ENCODE measurements around the gene DEPDC1B.
"Not testable (repeated sequence)": the region's sequence is repeated elsewhere in the genome, so short reads cannot be mapped to it uniquely, and the experiment has no call there.

Gene DEPDC1B

GRCh38 chr5:60586307-60586901 is 113.6 kb downstream of the DEPDC1B start:
- DNase-seq (ENCODE audit: low read depth in 2 of 2, low spot score in 1 of 2): no peak

GRCh38 chr5:60585618-60586017 is 114.3 kb downstream of the DEPDC1B start:
- no peak for DNase-seq (ENCODE audit: low read depth in 2 of 2, low spot score in 1 of 2)

- DNase-seq (ENCODE audit: low read depth in 2 of 2, low spot score in 1 of 2): no peak
These were observed 115.7 kb downstream of the DEPDC1B start for GRCh38 chr5:60584304-60584703.

DNA sequence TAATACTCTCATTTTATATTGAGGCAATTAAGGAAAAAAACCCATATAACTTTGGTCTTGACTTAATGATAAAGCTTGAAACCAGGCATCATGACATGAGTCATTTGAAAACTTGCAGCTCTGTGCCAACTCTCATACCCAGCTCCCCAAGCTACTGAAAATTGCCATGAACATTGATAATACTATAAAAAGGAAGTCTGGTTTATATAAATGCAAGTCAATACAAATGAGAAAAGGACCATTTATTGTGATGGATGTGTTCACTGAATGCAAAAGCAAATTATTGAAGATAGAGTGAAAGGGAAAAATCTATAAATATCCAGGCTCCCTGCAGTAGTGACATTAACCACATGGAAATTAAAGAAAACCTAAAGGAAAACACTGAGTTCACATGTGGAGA is 116.3 kb downstream of the DEPDC1B start:
- DNase-seq (ENCODE audit: low read depth in 2 of 2, low spot score in 1 of 2): no peak

DNA sequence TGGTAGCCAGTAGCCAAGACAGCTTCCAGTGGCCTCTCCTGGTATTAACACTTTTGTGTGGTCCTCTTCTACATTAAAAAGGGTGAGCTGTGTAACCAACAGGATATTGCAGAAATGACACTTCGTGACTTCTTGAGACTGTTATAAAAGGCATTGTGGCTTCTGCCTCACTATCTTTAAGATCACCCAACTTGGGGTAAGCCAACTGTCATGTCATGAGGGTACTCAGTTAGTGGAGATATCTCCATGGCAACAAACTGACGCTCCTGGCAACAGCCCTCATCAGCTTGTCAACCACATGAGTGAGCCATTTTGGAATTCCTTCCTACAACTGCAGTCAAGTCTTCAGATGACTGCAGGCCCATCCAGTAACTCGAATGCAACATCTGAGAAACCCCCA is 121.7 kb downstream of the DEPDC1B start:
- no peak for DNase-seq (ENCODE audit: low read depth in 2 of 2, low spot score in 1 of 2)

DNA sequence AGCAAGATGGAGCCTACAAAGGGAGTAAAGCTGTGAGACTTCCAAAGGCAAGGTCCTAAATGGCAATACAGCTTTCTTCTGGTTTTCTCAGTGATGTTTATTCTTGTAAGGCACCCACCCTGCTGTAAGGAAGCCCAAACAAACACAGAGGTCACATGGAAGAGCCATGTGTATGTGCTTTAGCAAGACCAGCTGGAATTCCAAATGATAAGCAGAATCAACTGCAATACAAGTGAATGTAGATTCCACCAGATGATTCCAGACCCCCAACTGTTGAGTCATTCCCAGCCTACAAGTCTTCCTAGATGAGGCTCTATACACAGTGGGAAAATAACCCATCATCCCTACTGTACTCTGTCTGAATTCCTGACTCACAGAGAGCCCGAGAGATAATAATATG is 122.8 kb downstream of the DEPDC1B start:
- DNase-seq (ENCODE audit: low read depth in 2 of 2, low spot score in 1 of 2): no peak

GRCh38 chr5:60576425-60576824 is 123.5 kb downstream of the DEPDC1B start:
- DNase-seq (ENCODE audit: low read depth in 2 of 2, low spot score in 1 of 2): no peak

DNA sequence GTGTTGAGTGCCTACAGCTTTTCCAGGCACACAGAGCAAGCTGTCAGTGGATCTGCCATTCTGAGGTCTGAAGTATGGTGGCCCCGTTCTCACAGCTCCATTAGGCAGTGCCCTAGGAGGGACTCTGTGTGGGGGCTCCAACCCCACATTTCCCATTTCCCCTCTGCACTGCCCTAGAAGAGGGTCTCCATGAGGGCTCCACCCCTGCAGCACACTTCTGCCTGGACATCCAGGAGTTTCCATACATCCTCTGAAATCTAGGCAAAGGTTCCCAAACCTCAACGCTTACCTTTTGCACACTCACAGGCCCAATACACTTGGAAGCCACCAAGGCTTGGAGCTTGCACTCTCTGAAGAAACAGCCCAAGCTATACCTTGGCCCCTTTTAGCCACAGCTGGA is 131.3 kb downstream of the DEPDC1B start:
- DNase-seq (ENCODE audit: low read depth in 2 of 2, low spot score in 1 of 2): no peak

DNA sequence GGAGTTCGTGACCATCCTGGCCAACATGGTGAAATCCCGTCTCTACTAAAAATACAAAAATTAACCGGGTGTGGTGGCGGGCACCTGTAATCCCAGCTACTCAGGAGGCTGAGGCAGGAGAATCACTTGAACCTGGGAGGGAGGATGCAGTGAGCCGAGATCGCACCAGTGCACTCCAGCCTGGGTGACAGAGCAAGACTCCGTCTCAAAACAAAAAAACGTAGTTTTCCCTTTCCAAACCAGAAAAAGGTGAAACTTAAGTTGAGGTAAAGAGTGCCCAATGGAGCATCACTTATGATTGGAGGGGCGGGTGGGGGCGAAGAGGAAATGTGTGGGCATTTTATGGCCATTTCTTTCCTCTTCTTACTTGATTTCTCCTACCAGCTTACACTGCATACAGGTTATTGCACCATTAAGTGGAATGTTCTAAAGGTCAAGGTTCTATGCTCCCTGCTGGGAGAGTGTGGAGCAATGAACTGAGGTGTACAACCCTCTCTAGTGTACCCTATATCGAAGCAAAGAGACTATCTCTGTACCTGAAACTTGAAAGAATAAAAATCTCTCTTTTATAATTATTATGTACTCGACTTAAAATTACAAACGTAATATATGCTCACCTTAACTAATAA is 136.2 kb downstream of the DEPDC1B start:
- no peak for DNase-seq (ENCODE audit: low read depth in 2 of 2, low spot score in 1 of 2)

DNA sequence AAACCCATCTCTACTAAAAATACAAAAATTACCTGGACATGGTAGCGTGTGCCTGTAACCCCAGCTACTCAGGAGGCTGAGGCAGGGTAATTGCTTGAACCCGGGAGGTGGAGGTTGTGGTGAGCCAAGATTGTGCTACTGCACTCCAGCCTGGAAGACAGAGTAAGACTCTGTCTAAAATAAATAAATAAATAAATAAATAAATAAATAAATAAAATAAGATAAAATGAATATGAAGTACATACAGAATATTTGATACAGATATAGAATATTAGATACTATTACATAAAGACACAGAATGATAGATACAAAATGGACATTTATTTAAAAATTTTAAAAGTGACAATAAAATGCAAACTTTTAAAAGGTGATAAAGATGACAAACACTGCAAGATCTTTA is 146.7 kb downstream of the DEPDC1B start:
- DNase-seq (ENCODE audit: low read depth in 2 of 2, low spot score in 1 of 2): not testable (repeated sequence)

DNA sequence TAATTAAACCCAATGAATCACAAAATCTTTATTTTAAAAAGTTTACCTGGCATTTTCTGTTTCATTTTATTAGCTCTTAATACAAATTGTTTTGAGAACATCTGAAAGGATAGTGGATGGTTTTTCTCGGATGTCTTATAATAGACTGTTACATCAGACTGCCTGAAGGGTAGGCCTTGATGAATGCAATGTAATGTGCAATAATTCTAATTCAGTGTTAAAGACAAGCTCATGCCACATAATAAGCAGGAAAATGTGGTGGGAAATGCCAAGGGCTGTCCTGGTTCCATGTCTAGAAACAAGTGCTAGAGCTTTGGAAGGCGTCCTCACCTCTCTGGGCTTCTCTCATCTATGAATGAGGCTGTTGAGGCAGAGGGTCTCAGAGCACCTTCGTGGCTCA is 148.1 kb downstream of the DEPDC1B start:
- no peak for DNase-seq (ENCODE audit: low read depth in 2 of 2, low spot score in 1 of 2)

GRCh38 chr5:60551250-60551649 is 148.7 kb downstream of the DEPDC1B start:
- no peak for DNase-seq (ENCODE audit: low read depth in 2 of 2, low spot score in 1 of 2)

DNA sequence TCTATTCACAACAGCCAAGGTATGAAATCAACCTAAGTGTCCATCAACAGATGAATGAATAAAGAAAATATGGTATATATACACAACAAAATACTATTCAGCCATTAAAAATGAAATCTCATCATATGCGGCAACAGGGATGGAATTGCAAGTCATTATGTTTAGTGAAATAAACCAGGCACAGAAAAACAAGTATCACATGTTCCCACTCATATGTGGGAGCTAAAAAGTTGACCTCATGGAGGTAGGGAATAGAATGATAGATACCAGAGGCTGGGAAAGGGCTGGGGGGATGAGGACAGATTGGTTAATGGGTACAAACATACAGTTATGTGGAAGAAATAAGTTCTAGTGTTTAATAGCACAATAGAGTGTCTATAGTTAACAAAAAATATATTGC is 149.7 kb downstream of the DEPDC1B start:
- DNase-seq (ENCODE audit: low read depth in 2 of 2, low spot score in 1 of 2): no peak

DNA sequence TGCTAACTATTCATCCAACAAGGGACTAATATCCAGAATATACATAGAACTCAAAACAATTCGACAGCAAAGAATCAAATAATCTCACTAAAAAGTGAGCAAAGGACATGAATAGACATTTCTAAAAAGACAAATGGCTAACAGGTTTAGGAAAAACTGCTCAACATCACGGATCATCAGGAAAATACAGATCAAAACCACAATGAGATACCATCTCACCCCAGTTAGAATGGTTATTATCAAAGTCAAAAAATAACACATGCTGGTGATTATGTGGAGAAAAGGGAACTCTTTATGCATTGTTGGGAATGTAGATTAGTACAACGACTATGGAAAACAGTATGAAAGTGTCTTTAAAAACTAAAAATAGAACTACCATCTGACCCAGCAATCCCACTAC is 150.1 kb downstream of the DEPDC1B start:
- no peak for DNase-seq (ENCODE audit: low read depth in 2 of 2, low spot score in 1 of 2)

Measured in stimulated activated CD8-positive, alpha-beta memory T cell treated with anti-CD3 and anti-CD28 coated beads, Interleukin-4, amount 100 ng/mL, for 4 hours (primary cell).